IPS-18c (cell line): Measurements from ENCODE around the gene SCGN.
"Not testable (repeated sequence)": the region's sequence is repeated elsewhere in the genome, so short reads cannot be mapped to it uniquely, and the experiment has no call there.

Source experiments
- H3K4me3 ChIP-seq: 2 replicates; pipeline ENCODE4 v1.7.0; 2013; ENCODE audit warnings: low read depth, mild to moderate bottlenecking, low read length, moderate library complexity; ENCODE audit not compliant: insufficient read depth
- H3K9me3 ChIP-seq: one replicate; pipeline ENCODE4 v1.6.1; 2013; ENCODE audit warnings: mild to moderate bottlenecking, low read length, moderate library complexity; ENCODE audit not compliant: control insufficient read depth, insufficient read depth

Gene SCGN

GRCh38 chr6:25735261-25735660 lies 83.2 kb downstream of the SCGN start:
- H3K4me3 ChIP-seq, result no peak overlapping the region

GRCh38 chr6:25743868-25744267 lies 91.9 kb downstream of the SCGN start:
- Histone ChIP-seq H3K9me3 (peaks cover 5% of the 10 kb centered on the region), H3K4me3 (no peak overlapping the region)

More at GRCh38 chr6:25735261-25735660, 83.2 kb downstream of the SCGN start:
- H3K9me3 ChIP-seq, result peaks cover 2% of the 10 kb centered on the region

GRCh38 chr6:25745836-25746235 lies 93.8 kb downstream of the SCGN start:
- H3K9me3 ChIP-seq, result peaks cover 5% of the 10 kb centered on the region
- H3K4me3 ChIP-seq, result no peak overlapping the region

DNA sequence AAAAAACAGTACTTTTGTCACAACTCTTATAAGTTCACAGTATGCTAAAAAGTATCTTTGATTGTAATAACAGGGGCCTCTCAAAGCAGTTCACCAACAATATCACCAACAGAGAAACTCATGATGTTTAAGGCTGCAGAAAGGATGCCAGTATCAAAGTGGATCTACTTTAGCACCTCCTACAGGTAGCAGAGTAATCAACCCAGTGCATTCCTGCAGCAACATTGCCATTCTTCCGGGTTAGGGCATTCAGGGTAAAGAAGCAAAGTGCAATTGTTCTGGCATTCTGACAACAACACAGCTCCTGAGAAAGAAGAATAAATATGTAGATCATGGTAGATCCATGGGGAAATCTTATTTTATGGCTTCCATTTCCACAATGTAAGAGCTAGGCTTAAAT lies 95.0 kb downstream of the SCGN start:
- H3K4me3 ChIP-seq, result no peak overlapping the region

GRCh38 chr6:25747477-25747876 lies 95.5 kb downstream of the SCGN start:
- Histone ChIP-seq H3K9me3 (no peaks in the 10 kb centered on the region), H3K4me3 (no peak overlapping the region)

More for the DNA sequence above, 95.0 kb downstream of the SCGN start:
- peaks cover 4% of the 10 kb centered on the region for H3K9me3 ChIP-seq

- Histone ChIP-seq H3K4me3 (no peak overlapping the region), H3K9me3 (no peaks in the 10 kb centered on the region)
Observed at GRCh38 chr6:25748049-25748448, 96.0 kb downstream of the SCGN start.

- H3K4me3 ChIP-seq, H3K9me3 ChIP-seq: not testable (repeated sequence)
Observed at GRCh38 chr6:25748601-25749517, 96.8 kb downstream of the SCGN start.

GRCh38 chr6:25749837-25750236 lies 97.8 kb downstream of the SCGN start:
- Histone ChIP-seq H3K4me3 (no peak overlapping the region), H3K9me3 (no peaks in the 10 kb centered on the region)

- H3K9me3 ChIP-seq, result no peaks in the 10 kb centered on the region
Observed at GRCh38 chr6:25750906-25751305, 98.9 kb downstream of the SCGN start.

More at GRCh38 chr6:25750906-25751305, 98.9 kb downstream of the SCGN start:
- H3K4me3 ChIP-seq, result no peak overlapping the region
